B cell (primary cell): ENCODE results near the gene CEP95.

Experiments used
- EZH2 ChIP-seq: IDR thresholded peaks from 2 replicates; pipeline ENCODE4 v1.6.1; 2012; ENCODE audit warnings: borderline replicate concordance, low read depth, mild to moderate bottlenecking, moderate library complexity, low read length; ENCODE audit not compliant: insufficient read depth, poor library complexity, severe bottlenecking
- TF ChIP-seq, protein P1 (sequence below): fragments of 200-600 bp; IDR thresholded peaks from one replicate; pipeline ENCODE4 v1.8.0; 2022; ENCODE audit warnings: antibody characterized with exemption, mild to moderate bottlenecking

DNA sequence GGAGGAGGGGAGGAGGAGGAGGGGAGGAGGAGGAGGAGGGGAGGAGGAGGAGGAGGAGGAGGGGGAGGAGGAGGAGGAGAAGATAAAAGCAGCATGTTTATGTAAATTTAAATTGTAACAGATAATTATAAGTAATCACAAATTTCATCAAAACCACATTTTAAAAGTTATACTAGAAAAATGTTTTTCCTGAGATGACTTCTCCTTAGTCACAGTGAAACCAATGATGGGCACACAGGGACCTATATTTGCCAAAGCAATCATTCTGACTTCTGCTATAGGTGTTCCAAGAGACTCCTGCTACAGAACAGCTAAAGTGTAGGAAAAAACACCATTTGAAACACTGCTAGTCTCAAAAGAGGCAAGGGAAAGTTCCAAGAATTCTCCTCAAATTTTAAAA is 66.4 kb downstream of the CEP95 start:
- TF ChIP-seq EZH2 = no peak
- TF ChIP-seq, protein P1, sequence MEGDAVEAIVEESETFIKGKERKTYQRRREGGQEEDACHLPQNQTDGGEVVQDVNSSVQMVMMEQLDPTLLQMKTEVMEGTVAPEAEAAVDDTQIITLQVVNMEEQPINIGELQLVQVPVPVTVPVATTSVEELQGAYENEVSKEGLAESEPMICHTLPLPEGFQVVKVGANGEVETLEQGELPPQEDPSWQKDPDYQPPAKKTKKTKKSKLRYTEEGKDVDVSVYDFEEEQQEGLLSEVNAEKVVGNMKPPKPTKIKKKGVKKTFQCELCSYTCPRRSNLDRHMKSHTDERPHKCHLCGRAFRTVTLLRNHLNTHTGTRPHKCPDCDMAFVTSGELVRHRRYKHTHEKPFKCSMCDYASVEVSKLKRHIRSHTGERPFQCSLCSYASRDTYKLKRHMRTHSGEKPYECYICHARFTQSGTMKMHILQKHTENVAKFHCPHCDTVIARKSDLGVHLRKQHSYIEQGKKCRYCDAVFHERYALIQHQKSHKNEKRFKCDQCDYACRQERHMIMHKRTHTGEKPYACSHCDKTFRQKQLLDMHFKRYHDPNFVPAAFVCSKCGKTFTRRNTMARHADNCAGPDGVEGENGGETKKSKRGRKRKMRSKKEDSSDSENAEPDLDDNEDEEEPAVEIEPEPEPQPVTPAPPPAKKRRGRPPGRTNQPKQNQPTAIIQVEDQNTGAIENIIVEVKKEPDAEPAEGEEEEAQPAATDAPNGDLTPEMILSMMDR = no peak
